Loucy (cell line): ENCODE results near the gene UAP1L1.

Experiments used
- CTCF ChIP-seq: fragments of 200-600 bp; sonication (generic); conservative IDR thresholded peaks from 2 replicates; pipeline ENCODE4 v1.5.1; 2014; ENCODE audit warnings: mild to moderate bottlenecking, antibody characterized with exemption, low read length
- EZH2phosphoT487 ChIP-seq: fragments of 200-600 bp; IDR thresholded peaks from 2 replicates; pipeline ENCODE4 v1.6.1; 2018; ENCODE audit warnings: antibody characterized with exemption, mild to moderate bottlenecking, moderate library complexity, borderline replicate concordance

GRCh38 chr9:137070906-137071275 lies 6.4 kb upstream of the UAP1L1 start:
- TF ChIP-seq CTCF (no peak), EZH2phosphoT487 (no peak)
